HCT116 (cell line): ENCODE results near the gene FLNA. TPM values are rescaled to one million over a fixed set of nuclear protein-coding genes. Genes with fewer than 3 reads are reported as not detected.

Experiments
- ATAC-seq: fragments of 200-7000 bp; cut with Tn5 transposase; 2 replicates; pipeline ENCODE4 v1.9.1; 2020; ENCODE audit warnings: mild to moderate bottlenecking, moderate library complexity
- BruUV-seq: library from RNA; stranded (reverse); fragments of 400-500 nt; replicated peaks from 2 replicates; lab custom pipeline; 2021; lab: Mats Ljungman, UMichigan
- CTCF ChIA-PET: fragments of 300-600 bp; sonication (Branson Sonifier 250); formaldehyde crosslinking; loops from one replicate; lab custom pipeline; 2021; ENCODE audit warnings: antibody characterized with exemption; lab: Charles Lee
- POLR2A ChIA-PET: fragments of 300-600, 350-600 bp; sonication (Branson Sonifier 250); formaldehyde crosslinking; loops from one replicate; lab custom pipeline; 2021; ENCODE audit warnings: antibody characterized with exemption; lab: Charles Lee
- RAD21 ChIA-PET, 2 experiments: fragments of 300-600 bp; sonication (Branson Sonifier 250); formaldehyde crosslinking; loops; one replicate each; lab custom pipeline; 2023; ENCODE audit warnings: low total read pairs in 2 of 2; ENCODE audit not compliant: uncharacterized antibody in 2 of 2, unreplicated experiment in 2 of 2, low non-redundant PET in 1 of 2; lab: Charles Lee
- DNase-seq: peaks from one replicate; pipeline ENCODE4 v3.0.0-alpha.2; 2010; ENCODE audit warnings: low read depth, low spot score
- H2AFZ ChIP-seq: fragments of 200-600 bp; shearing (Covaris generic), sonication (generic); 2 replicates; pipeline ENCODE4 v1.6.1; 2017; ENCODE audit warnings: low read depth, mixed run types, mixed read lengths, antibody characterized with exemption, low read length; ENCODE audit not compliant: poor library complexity, severe bottlenecking
- H3K27ac ChIP-seq: 2 replicates; pipeline ENCODE4 v1.5.1; 2012; ENCODE audit warnings: low read depth, low read length
- H3K27me3 ChIP-seq: fragments of 200-600 bp; sonication (generic); 2 replicates; pipeline ENCODE4 v1.6.1; 2016; ENCODE audit warnings: mixed run types, low read length, mixed read lengths; ENCODE audit not compliant: insufficient read depth
- H3K36me3 ChIP-seq, 2 experiments: fragments of 200-500 bp in 1 of 2; fragments of 200-600 bp in 1 of 2; sonication (Bioruptor generic) in 1 of 2; sonication (generic) in 1 of 2; 2 replicates each; pipeline versions ENCODE4 v1.5.1 to v1.6.1; 2014 to 2016; ENCODE audit warnings: low read length in 2 of 2, inconsistent platforms in 1 of 2, mixed read lengths in 1 of 2, mixed run types in 1 of 2; ENCODE audit not compliant: insufficient read depth in 2 of 2, control insufficient read depth in 1 of 2
- H3K4me1 ChIP-seq, 2 experiments: fragments of 200-600 bp in 1 of 2; sonication (generic) in 1 of 2; 2 replicates each; pipeline versions ENCODE4 v1.5.1 to v1.6.1; 2012 to 2017; ENCODE audit warnings: low read length in 2 of 2, inconsistent platforms in 1 of 2, mild to moderate bottlenecking in 1 of 2, mixed read lengths in 1 of 2, mixed run types in 1 of 2, moderate library complexity in 1 of 2; ENCODE audit not compliant: insufficient read depth in 2 of 2, control insufficient read depth in 1 of 2
- H3K4me2 ChIP-seq: fragments of 200-600 bp; sonication (generic); 2 replicates; pipeline ENCODE4 v1.6.1; 2017; ENCODE audit warnings: mixed run types, low read length, mixed read lengths
- H3K4me3 ChIP-seq, 2 experiments: fragments of 200-600 bp in 1 of 2; sonication (generic) in 1 of 2; replicated peaks in 1 of 2; 2 replicates each; pipeline ENCODE4 v1.5.1; 2011 to 2016; ENCODE audit warnings: low read length in 2 of 2, control low read depth in 1 of 2, low read depth in 1 of 2, mild to moderate bottlenecking in 1 of 2, mixed read lengths in 1 of 2, mixed run types in 1 of 2
- H3K79me2 ChIP-seq: fragments of 200-600 bp; sonication (generic); 2 replicates; pipeline ENCODE4 v1.6.1; 2017; ENCODE audit warnings: mild to moderate bottlenecking, mixed run types, low read length, moderate library complexity, mixed read lengths; ENCODE audit not compliant: insufficient read depth
- H3K9ac ChIP-seq: fragments of 200-600 bp; sonication (generic); 2 replicates; pipeline ENCODE4 v1.6.1; 2016; ENCODE audit warnings: low read length, mixed read lengths
- H3K9me2 ChIP-seq: fragments of 200-600 bp; sonication (generic), shearing (Covaris generic); 2 replicates; pipeline ENCODE4 v1.6.1; 2017; ENCODE audit warnings: mixed run types, mild to moderate bottlenecking, moderate library complexity; ENCODE audit not compliant: insufficient read depth
- H3K9me3 ChIP-seq, 2 experiments: fragments of 200-500 bp in 1 of 2; fragments of 200-600 bp in 1 of 2; sonication (Bioruptor generic) in 1 of 2; sonication (generic) in 1 of 2; 2 replicates each; pipeline ENCODE4 v1.6.1; 2014 to 2017; ENCODE audit warnings: low read length in 2 of 2, mixed read lengths in 2 of 2, inconsistent platforms in 1 of 2, low read depth in 1 of 2, mild to moderate bottlenecking in 1 of 2, mixed run types in 1 of 2, moderate library complexity in 1 of 2; ENCODE audit not compliant: control insufficient read depth in 1 of 2, insufficient read depth in 1 of 2
- H4K20me1 ChIP-seq: fragments of 200-600 bp; sonication (generic), shearing (Covaris generic); 2 replicates; pipeline ENCODE4 v1.6.1; 2017; ENCODE audit warnings: mixed run types, mild to moderate bottlenecking, moderate library complexity; ENCODE audit not compliant: insufficient read depth
- ATF3 ChIP-seq: IDR thresholded peaks from 2 replicates; pipeline ENCODE4 v1.6.1; 2012
- CBX3 ChIP-seq: IDR thresholded peaks from 2 replicates; pipeline ENCODE4 v1.6.1; 2012; ENCODE audit warnings: low read depth
- CEBPB ChIP-seq: IDR thresholded peaks from 2 replicates; pipeline ENCODE4 v1.6.1; 2012; ENCODE audit warnings: low read depth
- ELF1 ChIP-seq: IDR thresholded peaks from 2 replicates; pipeline ENCODE4 v1.6.1; 2012; ENCODE audit warnings: low read depth, borderline replicate concordance
- EZH2 ChIP-seq: fragments of 200-600 bp; sonication (generic); IDR thresholded peaks from 2 replicates; pipeline ENCODE4 v1.6.1; 2017; ENCODE audit warnings: antibody characterized with exemption, mixed run types
- FOSL1 ChIP-seq: IDR thresholded peaks from 2 replicates; pipeline ENCODE4 v1.6.1; 2012; ENCODE audit warnings: low read depth
- JUND ChIP-seq: IDR thresholded peaks from 2 replicates; pipeline ENCODE4 v1.6.1; 2012
- MAX ChIP-seq: IDR thresholded peaks from 2 replicates; pipeline ENCODE4 v1.6.1; 2012
- POLR2A ChIP-seq: IDR thresholded peaks from 2 replicates; pipeline ENCODE4 v1.7.0; 2011; ENCODE audit warnings: borderline replicate concordance; ENCODE audit not compliant: insufficient read depth, insufficient read length; ENCODE audit errors: extremely low read depth
- POLR2AphosphoS5 ChIP-seq: IDR thresholded peaks from 2 replicates; pipeline ENCODE4 v1.6.1; 2011; ENCODE audit warnings: mild to moderate bottlenecking, low read depth, low read length, moderate library complexity
- RAD21 ChIP-seq: IDR thresholded peaks from 2 replicates; pipeline ENCODE4 v1.6.1; 2012; ENCODE audit warnings: low read depth, mild to moderate bottlenecking
- SIN3A ChIP-seq: IDR thresholded peaks from 2 replicates; pipeline ENCODE4 v1.6.1; 2012; ENCODE audit warnings: low read depth
- SRF ChIP-seq: IDR thresholded peaks from 2 replicates; pipeline ENCODE4 v1.6.1; 2012; ENCODE audit warnings: low read depth
- TCF7L2 ChIP-seq: IDR thresholded peaks from 2 replicates; pipeline ENCODE4 v1.7.0; 2011; ENCODE audit warnings: borderline replicate concordance, inconsistent platforms; ENCODE audit not compliant: insufficient read depth, insufficient read length; ENCODE audit errors: extremely low read depth
- YY1 ChIP-seq: IDR thresholded peaks from 2 replicates; pipeline ENCODE4 v1.6.1; 2011; ENCODE audit warnings: low read length, low read depth, moderate library complexity, mild to moderate bottlenecking; ENCODE audit not compliant: insufficient replicate concordance; ENCODE audit errors: extremely low read depth
- ZBTB33 ChIP-seq: IDR thresholded peaks from 2 replicates; pipeline ENCODE4 v1.6.1; 2011; ENCODE audit warnings: mild to moderate bottlenecking, low read length, moderate library complexity; ENCODE audit not compliant: insufficient replicate concordance; ENCODE audit errors: extremely low read depth
- ZNF274 ChIP-seq: fragments of 200-500 bp; sonication (Bioruptor generic); IDR thresholded peaks from 2 replicates; pipeline ENCODE4 v1.6.1; 2014; ENCODE audit warnings: mild to moderate bottlenecking, low read depth, low read length, inconsistent platforms
- intact Hi-C: fragments of 100-400 bp; cut with micrococcal nuclease; formaldehyde crosslinking; loops from 2 replicates; pipeline ENCODE4 v1.10.0; 2022
- total RNA-seq: library from RNA; stranded (reverse); gene quantifications from one replicate; pipeline ENCODE4 v1.2.1, GENCODE V29; 2021; ENCODE audit not compliant: unreplicated experiment

Gene FLNA
- total RNA-seq, 1 experiment from 2014 or later: 546 TPM

GRCh38 chrX:154355094-154355775 is 19.2 kb downstream of the FLNA start:
- no peak overlapping the region for H3K4me3 ChIP-seq
- no peaks in the 10 kb centered on the region for H3K9me3 ChIP-seq
- POLR2A ChIA-PET: no interaction called here
- peaks cover 8 to 13% of the 10 kb centered on the region in 2 experiments; a peak in 2 of 4 replicates for H3K36me3 ChIP-seq
- H3K4me1 ChIP-seq: no peaks in the 10 kb centered on the region
- intact Hi-C loops: no loop called here
- DNase-seq (no peak), ATAC-seq (no peak)
- no peak overlapping the region for H3K4me2 ChIP-seq
- TF ChIP-seq JUND (no peak), EZH2 (no peak), RAD21 (no peak), POLR2A (no peak), TCF7L2 (no peak)
- H3K27ac ChIP-seq: no peak overlapping the region
- no TSS peak for BruUV-seq
- no peak overlapping the region for H3K9ac ChIP-seq
- RAD21 ChIA-PET: no interaction called here
- no peak overlapping the region for H2AFZ ChIP-seq
- H4K20me1 ChIP-seq: no peaks in the 10 kb centered on the region
- CTCF ChIA-PET: no interaction called here
- no peaks in the 10 kb centered on the region; the same call in 1 of the 2 replicates for H3K79me2 ChIP-seq
- no peaks in the 10 kb centered on the region for H3K9me2 ChIP-seq
- no peaks in the 10 kb centered on the region for H3K27me3 ChIP-seq

GRCh38 chrX:154354516-154354915 is 19.9 kb downstream of the FLNA start:
- DNase-seq (no peak), ATAC-seq (no peak)
- ChIA-PET RAD21 (no interaction called here), POLR2A (no interaction called here), CTCF (no interaction called here)
- Histone ChIP-seq H3K4me2 (no peak overlapping the region), H3K9me2 (no peaks in the 10 kb centered on the region), H3K9me3 (no peaks in the 10 kb centered on the region), H2AFZ (no peak overlapping the region), H3K4me1 (no peaks in the 10 kb centered on the region), H3K79me2 (no peaks in the 10 kb centered on the region; the same call in 1 of the 2 replicates), H3K36me3 (peaks cover 6 to 8% of the 10 kb centered on the region in 2 experiments; a peak in 2 of 4 replicates), H3K27ac (no peak overlapping the region), H3K27me3 (no peaks in the 10 kb centered on the region), H3K9ac (no peak overlapping the region), H4K20me1 (no peaks in the 10 kb centered on the region), H3K4me3 (no peak overlapping the region)
- BruUV-seq: no TSS peak
- intact Hi-C loops: no loop called here
- no peak for TF ChIP-seq POLR2AphosphoS5
- TF ChIP-seq RAD21: no peak
- TF ChIP-seq SRF: no peak
- TF ChIP-seq ZNF274: no peak
- TF ChIP-seq CBX3: no peak
- no peak for TF ChIP-seq EZH2
- TF ChIP-seq FOSL1: no peak
- no peak for TF ChIP-seq ZBTB33
- TF ChIP-seq ATF3: no peak
- no peak for TF ChIP-seq ELF1
- TF ChIP-seq SIN3A: no peak
- TF ChIP-seq YY1: no peak
- no peak for TF ChIP-seq CEBPB
- no peak for TF ChIP-seq POLR2A
- TF ChIP-seq MAX: no peak
